ENCODE measurements around the gene PKM.

Gene PKM

GRCh38 chr15:72200395-72201237 lies 30.4 kb downstream of the PKM start:
- DNase-seq (ENCODE audit: low read depth): no peak

GRCh38 chr15:72199721-72200212 lies 31.2 kb downstream of the PKM start:
- peak; percentile 67 for DNase-seq (ENCODE audit: low read depth)

GRCh38 chr15:72199205-72199515 lies 31.8 kb downstream of the PKM start:
- no peak for DNase-seq (ENCODE audit: low read depth)

GRCh38 chr15:72198356-72199204 lies 32.4 kb downstream of the PKM start:
- no peak for DNase-seq (ENCODE audit: low read depth)

- DNase-seq (ENCODE audit: low read depth): peak; percentile 30
Measured at GRCh38 chr15:72197460-72198355, 33.3 kb downstream of the PKM start, which contains the start of gene GRAMD2A. TSS of gene GRAMD2A (minus strand) at chr15:72197787.

- no peak for DNase-seq (ENCODE audit: low read depth)
Measured at GRCh38 chr15:72197041-72197459, 33.9 kb downstream of the PKM start.

GRCh38 chr15:72196409-72197040 lies 34.5 kb downstream of the PKM start:
- no peak for DNase-seq (ENCODE audit: low read depth)

GRCh38 chr15:72195101-72195511 lies 35.9 kb downstream of the PKM start:
- no peak for DNase-seq (ENCODE audit: low read depth)

GRCh38 chr15:72193836-72194396 lies 37.1 kb downstream of the PKM start:
- DNase-seq (ENCODE audit: low read depth): no peak

GRCh38 chr15:72192416-72192815 lies 38.6 kb downstream of the PKM start:
- DNase-seq (ENCODE audit: low read depth): no peak

- DNase-seq (ENCODE audit: low read depth): no peak
Measured at GRCh38 chr15:72189250-72189902, 41.6 kb downstream of the PKM start.

- no peak for DNase-seq (ENCODE audit: low read depth)
Measured at GRCh38 chr15:72184165-72184811, 46.7 kb downstream of the PKM start.

- no peak for DNase-seq (ENCODE audit: low read depth)
Measured at GRCh38 chr15:72183781-72184164, 47.2 kb downstream of the PKM start.

- DNase-seq (ENCODE audit: low read depth): peak; percentile 30
Measured at GRCh38 chr15:72182673-72183072, 48.3 kb downstream of the PKM start.

- no peak for DNase-seq (ENCODE audit: low read depth)
Measured at GRCh38 chr15:72182244-72182643, 48.7 kb downstream of the PKM start.

GRCh38 chr15:72180761-72181324 lies 50.1 kb downstream of the PKM start:
- DNase-seq (ENCODE audit: low read depth): no peak

GRCh38 chr15:72179950-72180581 lies 50.9 kb downstream of the PKM start:
- DNase-seq (ENCODE audit: low read depth): no peak

GRCh38 chr15:72178976-72179585 lies 51.9 kb downstream of the PKM start:
- DNase-seq (ENCODE audit: low read depth): no peak

- no peak for DNase-seq (ENCODE audit: low read depth)
Measured at GRCh38 chr15:72176743-72177142, 54.2 kb downstream of the PKM start.

All from amniotic epithelial cell (primary cell).